NCI-H187 (cell line): ENCODE results near the gene SPON1.
A peak's percentile ranks its signal among the peaks of the same experiment; 100 is the strongest.
"Not testable (repeated sequence)": the region's sequence is repeated elsewhere in the genome, so short reads cannot be mapped to it uniquely, and the experiment has no call there.

Experiments
- DNase-seq, 2 experiments: peaks; one replicate each; lab custom pipeline; 2025; lab: John Stamatoyannopoulos, UW

The SPON1 gene

DNA sequence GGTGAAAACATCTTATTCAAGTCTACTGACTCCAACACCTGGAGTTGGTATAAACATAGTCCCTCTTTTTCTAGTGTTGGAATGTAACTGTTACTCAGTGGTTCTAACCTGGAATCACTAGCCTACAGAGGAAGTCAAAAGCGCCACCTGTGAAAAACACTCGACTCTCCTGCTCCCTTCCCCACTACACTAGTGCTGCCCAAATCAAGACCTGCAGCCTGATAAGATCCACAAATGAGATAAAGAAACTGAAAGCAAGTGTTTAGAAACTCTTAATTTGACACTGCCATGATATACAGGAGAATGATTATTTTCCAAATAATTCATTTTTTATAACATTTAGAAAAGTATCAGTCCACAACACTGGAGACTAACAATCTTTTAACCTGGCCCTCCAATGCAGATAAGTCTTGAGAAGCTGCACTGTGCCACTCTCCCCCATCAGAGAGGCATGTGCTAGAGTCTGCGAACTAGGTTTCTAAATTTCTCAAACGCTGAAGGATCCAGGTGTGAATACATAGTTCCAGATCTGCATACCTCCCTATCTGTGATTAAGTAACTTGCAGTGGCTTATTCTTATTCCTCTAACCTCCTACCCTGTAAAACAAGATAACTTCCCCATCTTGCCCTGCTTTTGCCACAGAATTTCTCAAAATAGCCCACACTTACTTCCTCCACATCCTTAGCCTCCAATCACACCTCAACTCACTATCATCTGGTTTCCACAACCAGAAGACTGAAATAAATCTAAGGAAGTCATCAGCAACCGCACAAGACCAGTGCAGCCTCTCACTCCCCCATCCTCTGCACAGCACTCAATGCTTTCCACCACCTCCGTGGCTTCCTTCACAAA is 308.4 kb downstream of the SPON1 start:
- no peak for DNase-seq

DNA sequence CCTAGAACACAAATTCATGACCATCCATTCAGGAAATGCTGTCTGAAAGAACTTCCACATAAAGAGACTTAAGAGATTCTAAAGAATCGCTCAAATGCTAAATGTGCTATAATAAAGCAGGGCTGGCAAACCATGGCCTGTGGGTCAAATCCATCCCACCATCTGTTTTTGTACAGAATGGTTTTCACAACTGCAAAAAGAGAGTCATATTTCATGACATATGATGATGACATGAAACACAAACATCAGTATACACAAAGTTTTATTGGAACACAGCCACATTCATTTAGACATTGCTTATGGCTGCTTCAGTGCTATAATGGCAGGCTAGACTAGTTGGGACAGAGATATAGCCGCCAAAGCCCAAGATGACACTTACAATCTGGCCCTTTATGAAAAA is 311.4 kb downstream of the SPON1 start:
- DNase-seq = no peak

DNA sequence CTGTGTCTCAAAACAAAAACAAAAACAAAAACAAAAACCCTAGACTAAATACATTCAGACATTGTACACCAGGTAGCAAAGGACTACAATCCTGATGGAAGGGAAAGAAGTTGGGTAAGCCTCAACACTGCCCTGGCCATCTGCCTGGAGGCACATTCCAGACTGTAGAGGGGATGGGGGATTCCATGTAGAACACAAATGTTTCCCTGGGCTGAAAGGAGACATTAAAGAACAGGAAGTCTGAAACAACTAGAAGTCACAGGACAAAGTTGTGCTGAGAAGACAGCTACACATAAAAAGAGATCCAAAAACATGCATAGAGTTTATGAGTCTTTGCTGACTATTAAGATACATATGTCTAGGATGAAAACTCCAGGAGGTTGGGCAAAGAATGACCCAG is 312.6 kb downstream of the SPON1 start:
- DNase-seq = no peak

DNA sequence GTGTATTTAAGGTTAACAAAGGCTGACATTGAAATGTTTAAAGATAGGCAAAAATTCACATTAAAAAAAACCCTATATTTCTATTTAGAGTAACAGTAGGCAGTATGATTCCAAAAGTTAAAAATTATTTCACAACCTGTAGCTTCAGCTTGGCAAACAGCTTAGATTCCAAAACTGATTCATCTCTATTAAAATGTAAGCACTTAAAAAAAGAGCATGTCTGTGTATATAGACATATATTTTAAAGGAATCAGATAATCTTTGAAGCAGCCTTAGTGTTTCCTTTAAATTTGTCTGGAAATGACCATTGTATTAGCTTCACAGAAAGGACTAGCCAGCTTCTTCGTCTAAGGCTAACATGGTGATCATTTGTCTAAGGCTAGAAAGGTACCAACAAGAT is 316.3 kb downstream of the SPON1 start:
- not testable (repeated sequence) for DNase-seq

DNA sequence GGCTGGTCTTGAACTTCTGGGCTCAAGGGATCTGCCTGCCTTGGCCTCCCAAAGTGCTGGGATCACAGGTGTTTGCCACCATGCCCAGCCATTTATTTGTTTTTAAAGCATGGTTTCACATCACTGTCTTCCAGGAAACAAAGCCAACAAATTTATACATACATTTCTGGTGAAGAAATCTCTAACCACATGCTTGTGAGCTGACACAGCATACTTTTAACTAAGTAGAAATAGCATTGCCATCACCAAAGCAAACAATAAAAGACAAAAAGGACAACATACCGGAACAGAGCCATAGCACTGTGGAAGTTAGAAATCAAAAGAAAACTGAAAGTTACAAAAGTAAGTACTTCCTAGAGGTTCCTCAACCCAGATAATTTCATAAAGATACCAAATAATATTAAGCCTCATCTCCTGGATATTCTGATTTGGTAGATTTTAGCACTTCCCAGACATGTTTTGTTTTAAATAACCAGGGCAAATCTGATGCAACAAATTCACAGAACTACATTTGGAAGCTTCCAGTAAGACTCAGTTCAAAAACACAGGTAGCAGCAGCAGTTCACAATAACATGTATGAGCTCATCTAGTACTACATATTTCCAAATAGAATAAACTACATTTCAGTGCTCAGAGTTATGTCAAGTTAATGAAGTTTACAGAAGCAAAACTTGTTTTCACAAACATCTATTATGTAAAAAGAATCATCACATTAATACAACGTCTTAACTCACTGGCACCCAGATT is 325.8 kb downstream of the SPON1 start:
- DNase-seq = no peak

DNA sequence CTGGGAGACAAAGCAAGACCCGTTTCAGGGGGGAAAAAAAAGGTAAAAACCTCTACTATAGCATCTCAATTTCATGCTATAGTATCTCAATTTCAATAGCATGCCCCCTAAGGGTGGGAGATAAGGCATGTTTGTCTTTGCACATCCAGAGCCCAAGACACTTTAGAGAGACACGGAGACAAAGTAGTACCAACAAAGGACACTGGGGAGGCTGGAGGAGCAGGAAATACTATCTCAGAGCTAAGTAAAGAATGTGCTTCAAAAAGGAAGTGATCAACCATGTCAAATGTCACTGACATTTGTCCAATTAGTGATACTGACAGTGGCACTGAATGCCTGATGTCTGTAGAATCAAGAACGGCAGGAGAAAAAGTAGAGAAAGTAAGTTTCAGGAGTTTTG is 327.9 kb downstream of the SPON1 start:
- DNase-seq = no peak

DNA sequence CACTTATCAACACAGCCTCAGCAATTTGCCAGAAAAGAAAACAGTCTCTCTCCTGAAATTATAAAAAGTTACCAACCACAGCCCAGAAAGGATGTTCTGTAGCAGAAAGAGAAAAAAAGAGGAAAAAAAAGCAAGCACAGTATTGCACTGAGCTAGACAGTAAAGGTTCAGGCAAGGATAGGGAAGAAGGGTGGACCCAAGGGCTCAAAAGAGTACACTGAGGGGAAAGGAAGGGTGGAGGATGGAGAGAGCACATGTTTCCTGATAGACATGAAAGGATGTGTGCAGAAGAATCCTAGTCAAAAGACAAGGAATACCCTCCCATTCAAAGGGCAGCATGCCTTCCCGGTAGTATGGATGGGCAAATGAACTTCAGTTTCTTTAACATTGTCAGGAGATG is 337.4 kb downstream of the SPON1 start:
- DNase-seq = no peak

DNA sequence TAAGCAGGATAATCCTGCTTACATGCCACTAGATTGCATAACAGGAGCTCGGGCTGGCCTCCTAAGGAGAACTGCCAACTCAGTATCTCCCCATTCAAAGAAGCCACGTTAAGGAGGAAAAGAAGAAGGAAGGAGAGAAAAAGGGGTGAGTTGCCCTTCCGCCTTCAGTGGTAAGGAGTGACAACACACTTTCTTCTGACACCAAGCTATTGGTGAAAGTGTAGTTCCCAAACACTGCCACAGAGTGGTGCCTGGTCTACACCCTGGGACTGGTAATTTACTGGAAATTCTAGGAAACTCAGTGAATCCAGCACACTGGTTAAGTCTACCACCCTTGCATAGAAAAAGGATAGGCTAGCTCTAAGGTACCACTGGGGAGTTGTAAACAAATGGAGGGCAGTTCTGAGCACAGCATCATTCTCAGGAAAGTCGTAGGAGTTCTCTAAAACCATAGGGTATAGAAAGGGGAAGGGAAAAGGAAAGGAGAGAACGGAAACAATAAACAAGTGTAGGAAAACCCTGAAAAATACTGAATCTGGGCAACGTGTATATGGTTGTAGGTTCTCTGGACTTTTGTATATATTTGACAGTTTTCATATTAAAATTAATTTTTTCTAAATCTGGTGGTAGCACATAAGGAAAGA is 338.3 kb downstream of the SPON1 start:
- no peak for DNase-seq

DNA sequence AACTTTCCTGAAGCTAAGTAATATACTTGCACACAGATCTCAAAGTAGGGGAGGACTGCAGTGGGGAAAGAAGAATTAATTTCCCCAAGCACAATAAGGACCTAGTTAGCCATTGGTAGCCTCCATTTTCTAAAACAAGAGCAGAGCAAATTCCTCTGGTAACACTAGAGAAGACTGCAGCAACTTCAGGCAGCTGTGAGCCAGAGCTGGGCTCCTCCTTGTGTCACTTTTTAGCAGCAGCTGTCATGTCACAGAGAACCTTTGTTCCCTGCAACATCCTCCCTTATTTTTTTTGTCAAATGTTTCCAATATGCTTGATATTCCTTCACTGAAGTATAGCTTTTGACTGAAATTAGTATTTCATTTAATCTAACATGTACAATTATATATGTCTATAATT is 342.1 kb downstream of the SPON1 start:
- no peak for DNase-seq

DNA sequence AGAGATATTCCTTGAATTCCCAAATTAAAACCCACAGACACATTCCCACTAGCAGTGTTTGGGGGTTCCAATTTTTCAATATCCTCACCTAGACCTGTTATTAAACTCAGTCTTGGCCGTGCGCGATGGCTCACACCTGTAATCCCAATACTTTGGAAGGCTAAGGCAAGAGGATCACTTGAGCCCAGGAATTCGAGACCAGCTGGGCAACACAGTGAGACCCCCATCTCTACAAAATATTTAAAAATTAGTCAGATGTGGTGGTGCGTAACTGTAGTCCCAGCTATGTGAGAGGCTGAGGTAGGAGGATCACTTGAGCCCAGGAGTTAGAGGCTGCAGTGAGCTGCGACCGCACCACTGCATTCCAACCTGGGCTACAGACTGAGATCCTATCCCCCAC is 343.1 kb downstream of the SPON1 start:
- DNase-seq = no peak

DNA sequence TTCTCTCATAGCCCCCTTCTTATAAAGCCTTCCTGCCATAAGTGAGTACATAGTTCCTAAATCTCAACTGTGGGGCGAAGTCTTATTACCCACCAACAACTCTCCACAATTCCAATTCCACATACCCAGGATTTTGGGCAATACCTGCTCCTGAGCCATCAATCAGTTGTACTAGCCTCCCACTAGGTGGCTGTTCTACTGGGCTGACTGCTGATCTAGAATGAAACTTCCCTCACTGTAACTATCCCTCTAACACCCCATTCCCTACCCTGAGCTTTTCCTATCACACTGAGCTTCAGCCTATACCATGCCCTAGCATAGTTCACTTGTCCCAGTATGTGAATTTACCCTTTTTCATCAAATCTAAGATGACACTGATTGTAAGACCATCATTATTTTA is 344.0 kb downstream of the SPON1 start:
- no peak for DNase-seq

DNA sequence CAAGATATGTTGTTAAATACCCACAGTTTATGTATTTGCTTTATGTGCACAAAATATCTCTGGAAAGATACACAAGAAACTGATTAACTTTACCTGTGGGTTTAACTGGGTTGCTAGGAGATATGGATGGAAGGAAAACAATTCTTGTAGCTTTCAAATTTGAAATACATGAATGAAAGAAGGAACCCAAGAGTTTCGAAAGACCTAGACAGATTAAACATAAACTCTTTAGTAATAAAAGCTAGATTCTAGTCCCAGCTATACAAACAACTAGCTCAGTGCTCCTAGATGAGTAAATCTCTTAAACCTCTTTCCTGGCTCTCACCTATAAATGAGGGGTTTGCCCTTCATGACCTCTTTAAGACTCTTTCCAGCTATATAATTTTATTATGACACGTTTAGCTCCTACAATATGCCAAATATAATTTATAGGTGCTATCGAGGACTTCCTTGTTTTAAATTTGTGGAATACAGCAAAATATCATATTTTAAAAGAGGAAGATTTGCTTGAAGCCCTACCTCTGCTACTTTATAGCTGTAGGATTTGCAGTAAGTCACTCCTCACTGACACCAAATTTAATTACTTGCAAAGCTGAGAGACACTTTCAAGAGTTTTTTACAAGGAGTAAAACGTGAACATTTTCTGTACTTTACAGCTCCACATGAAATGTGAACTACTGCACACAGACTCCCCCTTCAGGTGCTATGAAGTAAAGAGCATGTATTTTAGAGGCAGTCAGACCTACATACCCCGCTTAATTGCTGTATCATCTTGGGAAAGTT is 345.8 kb downstream of the SPON1 start:
- no peak for DNase-seq

DNA sequence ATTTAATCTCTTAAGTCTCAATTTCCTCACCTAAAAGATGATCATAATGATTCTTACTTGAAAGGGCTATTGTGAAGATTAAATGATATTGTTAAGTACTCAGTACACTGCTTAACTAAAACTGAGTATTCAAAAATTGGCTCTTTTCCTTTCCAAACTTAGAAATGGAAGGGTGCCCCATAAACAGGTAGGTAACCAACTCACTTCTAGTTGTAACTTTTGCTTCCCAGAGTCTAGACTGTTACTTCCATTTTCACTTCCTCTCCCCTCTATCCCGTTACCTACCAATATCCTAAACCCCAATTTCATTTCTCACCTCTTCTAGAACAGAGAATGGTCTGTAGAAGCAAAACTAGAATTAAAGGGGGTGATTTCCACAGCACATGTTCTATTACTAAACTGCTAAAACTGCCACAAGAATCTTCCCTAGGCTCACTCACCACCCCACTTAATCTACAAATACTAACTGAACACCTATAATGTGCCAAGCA is 346.4 kb downstream of the SPON1 start:
- DNase-seq = no peak

DNA sequence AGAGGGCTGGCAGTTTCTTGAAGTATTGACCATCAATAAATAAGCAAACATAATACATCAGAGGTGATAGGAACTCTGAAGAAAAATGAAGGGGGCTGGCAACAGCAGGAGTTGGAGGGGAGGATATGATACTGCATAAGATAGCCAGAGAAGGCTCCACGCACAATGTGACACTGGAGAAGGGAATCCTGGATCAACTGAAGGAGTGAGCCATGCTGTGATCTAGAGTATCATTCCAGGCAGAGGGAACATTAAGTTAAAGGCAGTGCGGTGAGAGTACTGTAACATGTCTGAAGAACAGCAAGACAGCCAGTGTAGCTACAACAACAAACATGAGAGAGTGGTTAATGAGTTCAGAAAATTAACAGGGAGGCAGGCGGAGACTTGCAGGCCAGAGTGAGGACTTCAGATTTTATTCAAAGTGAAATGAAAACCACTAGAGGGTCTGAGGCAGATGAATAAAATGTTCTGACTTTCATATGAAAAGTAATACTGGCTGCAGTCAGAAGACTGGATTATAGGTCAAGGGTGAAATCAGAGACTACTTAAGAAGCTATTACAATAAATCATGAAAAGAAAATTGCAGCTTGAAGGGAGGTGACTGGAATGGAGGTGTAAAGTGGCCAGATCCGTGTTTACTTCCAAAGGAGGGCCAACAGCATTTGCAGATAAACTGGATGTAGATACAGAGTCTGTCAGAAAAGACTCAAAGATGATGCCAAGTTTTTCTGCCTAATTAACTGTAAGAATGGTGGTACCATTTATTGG is 347.1 kb downstream of the SPON1 start:
- peak in 1 of 2 experiments; percentile 12 for DNase-seq

DNA sequence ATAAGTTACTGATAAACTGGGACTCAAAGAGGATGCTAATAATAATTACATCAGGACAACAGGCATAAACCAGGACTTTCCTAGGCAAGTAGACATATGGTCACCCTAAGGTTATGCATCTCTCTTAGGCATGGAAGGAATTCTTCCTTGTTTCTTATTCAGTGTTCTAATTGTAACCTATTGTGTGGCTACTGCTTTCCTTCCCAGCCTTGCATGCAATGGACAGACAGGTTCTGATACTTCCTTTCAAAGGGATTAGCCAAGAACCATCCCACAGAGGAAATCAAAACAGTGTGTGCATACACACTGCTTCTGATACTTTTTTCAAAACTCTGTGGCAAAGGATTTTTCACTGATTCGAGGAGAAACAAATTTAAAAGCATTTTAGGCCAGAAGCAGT is 348.2 kb downstream of the SPON1 start:
- DNase-seq = no peak

DNA sequence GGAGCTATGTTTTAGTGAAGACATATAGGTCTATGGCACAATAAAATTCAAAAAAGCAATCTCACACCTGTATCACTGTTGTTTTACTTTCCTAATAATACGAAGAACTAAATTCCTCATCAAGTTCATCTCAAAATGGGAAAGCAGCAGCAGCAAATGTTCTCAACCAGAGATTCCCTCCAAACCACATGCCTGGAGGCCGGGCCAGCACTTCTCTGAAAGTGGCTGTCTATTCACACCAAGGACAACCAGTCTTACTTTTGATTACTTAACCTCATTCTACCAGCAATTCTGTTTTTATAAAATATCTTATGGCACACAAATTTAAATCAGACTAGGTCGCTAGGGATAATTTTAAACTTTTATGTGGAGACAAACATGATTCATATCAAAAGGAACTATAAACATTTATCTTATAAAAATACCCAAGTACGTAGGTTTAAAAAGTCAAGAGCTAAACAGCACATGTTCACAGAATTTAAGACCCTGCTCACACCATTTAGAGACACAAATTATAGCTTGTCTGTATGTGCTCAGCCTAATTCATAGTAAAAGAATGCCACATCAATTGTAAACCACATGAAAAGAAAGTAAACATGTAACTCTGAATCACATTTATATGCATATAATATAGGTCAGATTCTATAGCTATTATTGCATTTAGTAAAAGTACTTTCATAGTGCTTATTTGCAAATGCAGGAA is 350.4 kb downstream of the SPON1 start:
- DNase-seq = no peak

DNA sequence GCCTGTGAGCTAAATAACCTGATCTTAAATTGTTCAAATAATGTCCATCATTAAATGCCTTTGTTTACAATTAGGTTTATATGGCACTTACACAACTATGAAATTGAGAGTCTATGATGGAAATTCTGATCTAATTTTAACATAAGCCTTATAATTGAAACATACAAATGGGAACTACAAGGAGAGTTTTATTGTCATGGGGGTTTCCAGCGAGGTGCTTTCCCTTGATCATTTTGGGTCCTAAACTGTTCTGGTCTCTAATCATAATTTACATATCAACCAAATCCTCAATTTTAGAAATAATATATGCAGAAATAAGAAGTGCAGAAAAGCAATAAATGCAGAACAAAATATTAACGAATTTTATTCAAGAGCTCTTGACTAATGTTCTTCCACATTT is 351.6 kb downstream of the SPON1 start:
- no peak for DNase-seq

DNA sequence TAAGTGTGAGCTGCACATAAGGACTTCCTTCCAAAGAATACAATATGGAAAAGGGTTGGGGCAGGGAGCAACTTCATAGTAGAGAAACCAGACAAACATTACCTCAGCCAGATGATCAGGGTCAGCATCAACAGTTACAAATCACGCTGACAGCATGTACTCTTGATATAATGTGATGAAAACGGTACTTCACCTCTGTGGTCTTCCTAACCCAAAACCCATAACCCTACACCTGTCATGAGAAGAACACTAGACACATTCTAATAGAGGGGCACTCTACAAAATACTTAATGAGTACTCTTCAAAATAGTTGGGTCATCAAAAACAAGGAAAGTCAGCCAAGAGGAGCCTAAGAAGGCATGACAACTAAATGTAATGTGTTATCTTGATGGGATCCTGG is 352.6 kb downstream of the SPON1 start:
- no peak for DNase-seq
